Neutrophil (primary cell): ENCODE results near the gene KDM2B.

ENCODE experiments used
- H3K27ac ChIP-seq: fragments of 200-600 bp; sonication (generic); 2 replicates; pipeline ENCODE4 v1.5.1; 2016; ENCODE audit warnings: mild to moderate bottlenecking, moderate library complexity
- H3K27me3 ChIP-seq: fragments of 200-600 bp; sonication (generic); 2 replicates; pipeline ENCODE4 v1.6.0; 2016; ENCODE audit warnings: mild to moderate bottlenecking
- H3K36me3 ChIP-seq: fragments of 200-600 bp; sonication (generic); 2 replicates; pipeline ENCODE4 v1.5.1; 2017
- H3K4me1 ChIP-seq, 2 experiments: fragments of 200-600 bp in 1 of 2; sonication (generic) in 1 of 2; 1 replicate in 1 of 2; 2 replicates in 1 of 2; pipeline versions ENCODE4 v1.5.1 to v1.6.1; 2013 to 2016; ENCODE audit warnings: low read depth in 1 of 2, low read length in 1 of 2, mild to moderate bottlenecking in 1 of 2, moderate library complexity in 1 of 2; ENCODE audit not compliant: control insufficient read depth in 1 of 2, insufficient read depth in 1 of 2
- H3K4me3 ChIP-seq, 2 experiments: fragments of 200-600 bp in 1 of 2; sonication (generic) in 1 of 2; 1 replicate in 1 of 2; 2 replicates in 1 of 2; pipeline ENCODE4 v1.5.1; 2013 to 2016; ENCODE audit warnings: low read depth in 1 of 2, low read length in 1 of 2, mild to moderate bottlenecking in 1 of 2, moderate library complexity in 1 of 2
- H3K9me3 ChIP-seq: fragments of 200-600 bp; sonication (generic); 2 replicates; pipeline ENCODE4 v1.5.1; 2016
- TF ChIP-seq, protein P1 (sequence below): fragments of 200-600 bp; sonication (generic); IDR thresholded peaks from 2 replicates; pipeline ENCODE4 v1.5.1; 2016; ENCODE audit warnings: antibody characterized with exemption

The KDM2B gene

DNA sequence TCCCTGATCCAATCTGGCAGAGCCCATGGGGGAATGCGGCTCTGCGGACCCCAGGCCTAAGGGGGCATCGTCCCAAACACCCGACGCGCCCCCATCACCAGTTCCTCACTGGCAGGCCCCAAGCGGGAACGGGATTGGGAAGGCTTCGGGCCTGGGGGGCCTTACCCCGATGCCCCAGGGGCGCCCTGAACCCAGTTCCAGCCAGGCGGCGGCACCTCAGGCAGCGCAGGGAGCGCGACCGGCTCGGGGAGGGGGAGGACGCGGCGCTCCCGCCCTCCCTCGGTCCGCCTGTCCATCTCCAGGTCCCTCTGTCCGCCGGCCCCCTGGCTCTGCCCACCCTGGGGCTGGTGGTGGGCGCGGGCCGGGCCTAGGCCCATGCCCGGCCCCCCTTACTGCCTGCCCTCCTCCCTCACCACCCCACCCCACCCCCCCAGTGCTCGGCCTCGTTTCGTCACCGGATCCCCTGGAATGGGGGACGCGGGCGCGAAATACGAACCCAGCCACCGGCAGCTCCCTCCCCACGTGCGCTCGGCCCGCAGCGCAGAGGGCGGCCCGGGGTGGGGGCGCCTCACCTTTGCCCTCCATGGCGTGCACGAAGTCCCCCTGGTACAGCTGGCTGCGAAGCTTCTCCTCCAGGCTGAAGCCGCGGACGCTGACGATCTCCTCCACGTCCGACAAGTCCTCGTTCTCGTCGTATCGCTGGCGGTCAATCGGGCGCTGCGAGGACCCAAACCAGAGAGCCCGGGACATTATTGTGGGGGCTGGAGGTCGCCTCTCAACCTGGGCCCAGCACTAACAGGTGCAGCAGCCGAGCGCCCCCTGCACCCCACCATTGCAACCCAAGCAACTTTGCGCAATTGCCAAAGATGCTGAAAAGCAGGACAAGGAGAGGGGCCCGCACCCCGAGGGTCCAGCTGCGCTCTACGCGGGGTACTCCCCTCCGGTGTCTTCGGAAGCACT is 2.3 kb downstream of the KDM2B start:
- H3K27me3 ChIP-seq: peaks cover 49% of the 10 kb centered on the region
- H3K27ac ChIP-seq: no peak overlapping the region
- H3K36me3 ChIP-seq: no peaks in the 10 kb centered on the region
- TF ChIP-seq, protein P1, sequence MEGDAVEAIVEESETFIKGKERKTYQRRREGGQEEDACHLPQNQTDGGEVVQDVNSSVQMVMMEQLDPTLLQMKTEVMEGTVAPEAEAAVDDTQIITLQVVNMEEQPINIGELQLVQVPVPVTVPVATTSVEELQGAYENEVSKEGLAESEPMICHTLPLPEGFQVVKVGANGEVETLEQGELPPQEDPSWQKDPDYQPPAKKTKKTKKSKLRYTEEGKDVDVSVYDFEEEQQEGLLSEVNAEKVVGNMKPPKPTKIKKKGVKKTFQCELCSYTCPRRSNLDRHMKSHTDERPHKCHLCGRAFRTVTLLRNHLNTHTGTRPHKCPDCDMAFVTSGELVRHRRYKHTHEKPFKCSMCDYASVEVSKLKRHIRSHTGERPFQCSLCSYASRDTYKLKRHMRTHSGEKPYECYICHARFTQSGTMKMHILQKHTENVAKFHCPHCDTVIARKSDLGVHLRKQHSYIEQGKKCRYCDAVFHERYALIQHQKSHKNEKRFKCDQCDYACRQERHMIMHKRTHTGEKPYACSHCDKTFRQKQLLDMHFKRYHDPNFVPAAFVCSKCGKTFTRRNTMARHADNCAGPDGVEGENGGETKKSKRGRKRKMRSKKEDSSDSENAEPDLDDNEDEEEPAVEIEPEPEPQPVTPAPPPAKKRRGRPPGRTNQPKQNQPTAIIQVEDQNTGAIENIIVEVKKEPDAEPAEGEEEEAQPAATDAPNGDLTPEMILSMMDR: no peak
- H3K9me3 ChIP-seq: no peaks in the 10 kb centered on the region
- H3K4me1 ChIP-seq: peaks cover 25 to 34% of the 10 kb centered on the region in 2 experiments
- H3K4me3 ChIP-seq: peak overlapping the region; percentile 67 to 83

DNA sequence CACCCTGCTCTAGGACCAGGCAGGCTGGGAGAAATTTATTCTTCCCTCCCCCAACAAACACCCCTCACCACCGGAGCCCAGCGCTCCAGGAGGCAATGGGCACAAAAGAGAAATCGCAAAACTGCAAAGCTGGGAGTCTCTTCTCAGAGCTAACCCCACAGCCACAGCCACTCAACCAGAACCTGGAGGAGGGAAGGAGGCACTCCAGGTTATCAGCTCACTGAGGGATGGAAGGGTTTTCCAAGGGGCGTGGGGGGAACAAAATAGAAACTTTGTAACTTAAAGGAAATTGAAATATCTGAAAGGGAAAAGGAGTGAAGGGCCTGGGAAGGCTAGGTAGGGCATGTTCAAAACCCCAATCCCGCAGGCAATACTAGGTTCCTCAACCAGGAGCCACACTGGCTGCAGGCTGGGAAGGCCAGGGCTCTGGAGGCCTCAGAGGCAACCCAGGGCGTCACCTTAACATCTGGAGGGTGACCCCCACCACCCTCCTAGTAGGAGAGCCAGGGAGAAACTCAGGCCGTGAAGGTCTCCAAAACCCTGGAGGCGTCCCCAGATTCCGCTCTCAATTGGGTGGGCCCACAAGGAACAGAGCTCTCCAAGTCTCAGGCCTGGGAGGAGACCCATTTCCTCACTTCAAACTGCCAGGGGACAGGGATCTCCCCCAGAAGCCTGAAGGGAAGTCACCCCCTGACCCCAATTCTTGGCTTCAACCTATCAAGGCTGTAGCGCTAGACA is 3.2 kb downstream of the KDM2B start:
- no peaks in the 10 kb centered on the region for H3K36me3 ChIP-seq
- no peak overlapping the region for H3K27ac ChIP-seq
- H3K4me1 ChIP-seq: peaks cover 25 to 34% of the 10 kb centered on the region in 2 experiments
- no peaks in the 10 kb centered on the region for H3K9me3 ChIP-seq
- TF ChIP-seq, protein P1: no peak
- H3K27me3 ChIP-seq: peaks cover 40% of the 10 kb centered on the region
- no peak overlapping the region for H3K4me3 ChIP-seq

DNA sequence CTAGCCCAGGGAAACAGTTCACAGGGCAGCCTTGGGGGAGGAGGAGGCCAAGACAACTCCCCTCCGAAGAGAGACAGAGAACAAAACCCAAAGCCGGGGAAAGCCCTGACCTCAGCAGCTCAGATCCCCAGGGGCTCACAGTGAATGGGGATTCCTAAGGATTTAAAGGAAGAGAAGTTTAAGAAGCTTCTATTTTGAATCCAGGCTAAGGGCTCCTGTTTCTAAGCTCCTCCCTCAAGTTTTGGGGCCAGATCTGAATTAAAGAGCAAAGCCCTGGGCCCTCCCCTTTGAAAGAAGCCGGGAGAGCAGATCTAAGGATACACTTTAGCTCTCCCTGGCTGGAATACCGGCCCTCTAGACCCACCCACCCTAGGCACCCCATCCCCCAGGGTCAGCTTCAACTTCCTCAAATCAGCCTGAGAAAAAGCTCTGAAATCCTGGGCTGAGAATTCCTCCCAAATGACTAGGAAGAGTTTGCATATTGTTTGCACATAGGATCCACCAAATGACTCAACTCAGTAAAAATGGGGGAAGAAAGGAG is 3.9 kb downstream of the KDM2B start:
- Histone ChIP-seq H3K4me3 (no peak overlapping the region), H3K36me3 (no peaks in the 10 kb centered on the region), H3K27ac (no peak overlapping the region), H3K4me1 (peaks cover 21 to 33% of the 10 kb centered on the region in 2 experiments), H3K27me3 (peaks cover 33% of the 10 kb centered on the region), H3K9me3 (no peaks in the 10 kb centered on the region)
- TF ChIP-seq, protein P1: no peak

DNA sequence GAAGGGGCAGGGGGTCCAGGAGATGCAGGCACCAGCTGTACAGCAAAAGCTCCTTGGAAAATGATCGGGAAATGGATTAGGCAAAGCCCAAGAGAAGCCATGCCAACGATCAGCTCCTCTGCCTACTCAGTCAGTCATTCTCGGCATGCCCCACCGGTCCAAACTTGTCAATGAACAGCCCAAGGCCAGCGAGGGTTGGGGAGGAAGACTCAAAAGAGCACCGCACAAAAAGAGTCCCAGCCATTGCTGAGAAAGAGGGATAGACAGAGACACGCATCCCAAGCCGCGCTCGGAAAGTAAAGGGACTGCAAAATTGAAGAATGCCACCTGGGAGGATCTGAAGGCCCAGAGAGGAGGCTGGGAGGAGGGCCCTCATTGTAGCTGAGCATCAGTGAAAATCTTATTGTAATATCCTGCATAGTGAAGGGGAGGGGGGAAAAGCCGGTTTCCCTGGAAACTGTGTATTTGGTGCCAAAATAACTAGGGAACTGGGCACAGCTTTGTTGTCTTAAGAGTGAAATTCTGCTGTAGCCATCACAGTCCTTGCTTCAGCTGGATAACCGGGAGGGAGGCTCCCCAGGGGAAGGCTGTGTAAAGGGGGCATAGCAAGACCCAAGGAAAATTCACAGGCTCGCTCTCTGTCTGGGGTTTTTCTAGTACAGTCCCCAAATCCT is 4.7 kb downstream of the KDM2B start:
- Histone ChIP-seq H3K36me3 (no peaks in the 10 kb centered on the region), H3K4me3 (no peak overlapping the region), H3K4me1 (peaks cover 13 to 24% of the 10 kb centered on the region in 2 experiments), H3K27me3 (peaks cover 25% of the 10 kb centered on the region), H3K9me3 (no peaks in the 10 kb centered on the region), H3K27ac (no peak overlapping the region)
- TF ChIP-seq, protein P1: no peak

DNA sequence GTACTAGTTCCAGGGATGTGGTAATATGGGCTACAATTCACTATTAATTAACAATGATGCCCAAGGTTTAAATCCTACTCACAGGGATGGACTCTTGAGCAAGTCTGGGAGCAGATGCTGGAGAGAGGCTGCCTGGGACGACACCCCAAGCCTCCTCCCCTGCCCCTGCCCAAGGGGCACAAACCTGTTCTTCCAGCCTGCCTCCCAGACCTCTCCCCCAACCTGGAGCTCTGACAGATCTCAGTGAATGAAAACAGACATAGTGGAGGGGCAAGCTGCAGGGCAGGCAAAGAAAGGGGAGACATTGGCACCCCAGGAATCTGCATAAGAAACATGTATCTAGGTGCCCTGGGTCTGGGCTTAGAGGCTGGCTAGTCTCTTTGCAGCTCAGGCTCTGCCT is 5.8 kb downstream of the KDM2B start:
- Histone ChIP-seq H3K27ac (no peak overlapping the region), H3K4me1 (peaks cover 6 to 15% of the 10 kb centered on the region in 2 experiments), H3K27me3 (peaks cover 17% of the 10 kb centered on the region), H3K36me3 (no peaks in the 10 kb centered on the region), H3K9me3 (no peaks in the 10 kb centered on the region), H3K4me3 (no peak overlapping the region)
- TF ChIP-seq, protein P1: no peak
